Fibroblast of lung (primary cell): ENCODE data around the gene ANKMY1. TPM values are rescaled to one million over a fixed set of nuclear protein-coding genes. Genes with fewer than 3 reads are reported as not detected.

ENCODE experiments used
- DNase-seq, 2 donors: peaks; one replicate each; pipeline versions ENCODE4 v3.0.0 to v3.0.0-alpha.2; 2010; ENCODE audit warnings: low read depth in 2 of 2
- H2AFZ ChIP-seq: 2 replicates; pipeline ENCODE4 v1.5.1; 2012; ENCODE audit warnings: low read length, control low read depth, inconsistent platforms
- H3K27ac ChIP-seq: 2 replicates; pipeline ENCODE4 v1.5.1; 2011; ENCODE audit warnings: low read length, control low read depth; ENCODE audit not compliant: insufficient read depth
- H3K27me3 ChIP-seq: 2 replicates; pipeline ENCODE4 v1.5.1; 2011; ENCODE audit warnings: mild to moderate bottlenecking, low read length; ENCODE audit not compliant: control insufficient read depth, insufficient read depth
- H3K36me3 ChIP-seq: 2 replicates; pipeline ENCODE4 v1.5.1; 2011; ENCODE audit warnings: low read length; ENCODE audit not compliant: control insufficient read depth, insufficient read depth
- H3K4me1 ChIP-seq: 2 replicates; pipeline ENCODE4 v1.5.1; 2011; ENCODE audit warnings: low read length; ENCODE audit not compliant: control insufficient read depth, insufficient read depth; ENCODE audit errors: extremely low read depth
- H3K4me2 ChIP-seq: 2 replicates; pipeline ENCODE4 v1.5.1; 2011; ENCODE audit warnings: low read length, control low read depth; ENCODE audit not compliant: insufficient read depth; ENCODE audit errors: extremely low read depth
- H3K4me3 ChIP-seq, 4 experiments: fragments of 200-600 bp in 1 of 4; sonication (generic) in 1 of 4; replicated peaks in 1 of 4; 2 replicates each; pipeline ENCODE4 v1.5.1; 2011 to 2016; ENCODE audit warnings: low read length in 4 of 4, low read depth in 3 of 4, mild to moderate bottlenecking in 3 of 4, control low read depth in 2 of 4, inconsistent platforms in 1 of 4, mixed read lengths in 1 of 4; ENCODE audit not compliant: insufficient read depth in 1 of 4; ENCODE audit errors: control extremely low read depth in 1 of 4
- H3K79me2 ChIP-seq: 2 replicates; pipeline ENCODE4 v1.5.1; 2012; ENCODE audit warnings: mild to moderate bottlenecking, low read length, inconsistent platforms; ENCODE audit not compliant: control insufficient read depth, insufficient read depth
- H3K9ac ChIP-seq: 2 replicates; pipeline ENCODE4 v1.5.1; 2011; ENCODE audit warnings: mild to moderate bottlenecking, low read length, control low read depth; ENCODE audit not compliant: insufficient read depth
- H3K9me3 ChIP-seq: 2 replicates; pipeline ENCODE4 v1.5.1; 2012; ENCODE audit warnings: low read depth, low read length; ENCODE audit not compliant: control insufficient read depth, insufficient read depth
- H4K20me1 ChIP-seq: 2 replicates; pipeline ENCODE4 v1.5.1; 2011; ENCODE audit warnings: low read length; ENCODE audit not compliant: control insufficient read depth, insufficient read depth; ENCODE audit errors: extremely low read depth
- CTCF ChIP-seq, 2 donors: IDR thresholded peaks in 1 of 2; conservative IDR thresholded peaks in 1 of 2; 1 replicate in 1 of 2; 2 replicates in 1 of 2; pipeline ENCODE4 v1.5.1; 2011 to 2012; ENCODE audit warnings: low read length in 2 of 2, control low read depth in 1 of 2, inconsistent platforms in 1 of 2, low read depth in 1 of 2, mild to moderate bottlenecking in 1 of 2
- EZH2 ChIP-seq: IDR thresholded peaks from 2 replicates; pipeline ENCODE4 v1.5.1; 2012; ENCODE audit warnings: low read length, control low read depth, mild to moderate bottlenecking; ENCODE audit errors: missing control alignments
- polyA plus RNA-seq, 2 donors: library from polyadenylated mRNA; depleted of rRNA in 1 of 2; stranded (reverse) in 1 of 2; unstranded in 1 of 2; fragments of >200 nt; gene quantifications; 2 replicates each; pipeline ENCODE4 v1.2.1, GENCODE V29; 2011 to 2012; ENCODE audit warnings: missing spikeins in 1 of 2
- total RNA-seq: library from RNA; depleted of rRNA; stranded (reverse); fragments of >200 nt; gene quantifications from 2 replicates; pipeline ENCODE4 v1.2.1, GENCODE V29; 2014

The ANKMY1 gene
- total and polyA plus RNA-seq, 2 donors (not counting 1 experiment from before 2014, with no cell fraction given) = 2.8 to 7.4 TPM

- Histone ChIP-seq H3K4me3 (no peak overlapping the region), H4K20me1 (no peaks in the 10 kb centered on the region), H3K27me3 (peaks cover 2% of the 10 kb centered on the region), H3K36me3 (no peaks in the 10 kb centered on the region), H3K9me3 (no peaks in the 10 kb centered on the region), H3K4me1 (peaks cover 3% of the 10 kb centered on the region), H3K27ac (no peak overlapping the region), H3K79me2 (no peaks in the 10 kb centered on the region), H3K9ac (no peak overlapping the region), H3K4me2 (no peak overlapping the region), H2AFZ (no peak overlapping the region)
- TF ChIP-seq EZH2 = no peak
- TF ChIP-seq CTCF (conservative IDR thresholded peaks at IDR 0.05 in 1 of 2, IDR thresholded peaks at IDR 0.05 in 1 of 2; ENCODE audit: low read depth in 1 of 2, low read length in 2 of 2) = no peak
- no peak for DNase-seq
Measured at GRCh38 chr2:240520974-240521350, 36.8 kb downstream of the ANKMY1 start.

GRCh38 chr2:240520130-240520973, 37.4 kb downstream of the ANKMY1 start:
- H3K9ac ChIP-seq = no peak overlapping the region
- DNase-seq = no peak
- H3K79me2 ChIP-seq = no peaks in the 10 kb centered on the region
- no peaks in the 10 kb centered on the region for H3K9me3 ChIP-seq
- H4K20me1 ChIP-seq = no peaks in the 10 kb centered on the region
- no peaks in the 10 kb centered on the region for H3K36me3 ChIP-seq
- H3K27me3 ChIP-seq = peaks cover 2% of the 10 kb centered on the region
- H3K4me3 ChIP-seq = peak overlapping the region in 2 of 4 experiments; percentile 25 to 38
- H3K4me2 ChIP-seq = peak overlapping the region; percentile 87
- peaks cover 3% of the 10 kb centered on the region for H3K4me1 ChIP-seq
- H3K27ac ChIP-seq = no peak overlapping the region
- no peak overlapping the region for H2AFZ ChIP-seq
- no peak for TF ChIP-seq CTCF (conservative IDR thresholded peaks at IDR 0.05 in 1 of 2, IDR thresholded peaks at IDR 0.05 in 1 of 2; ENCODE audit: low read depth in 1 of 2, low read length in 2 of 2)
- peak; percentile 56 for TF ChIP-seq EZH2

- Histone ChIP-seq H3K9ac (no peak overlapping the region), H3K9me3 (no peaks in the 10 kb centered on the region), H3K79me2 (no peaks in the 10 kb centered on the region), H3K4me1 (peaks cover 3% of the 10 kb centered on the region), H3K27me3 (peaks cover 2% of the 10 kb centered on the region), H3K4me3 (peak overlapping the region in 3 of 4 experiments; percentile 25 to 38 (median 38)), H2AFZ (peak overlapping the region; percentile 67), H3K36me3 (no peaks in the 10 kb centered on the region), H4K20me1 (no peaks in the 10 kb centered on the region), H3K27ac (no peak overlapping the region), H3K4me2 (peak overlapping the region; percentile 87)
- TF ChIP-seq CTCF (conservative IDR thresholded peaks at IDR 0.05 in 1 of 2, IDR thresholded peaks at IDR 0.05 in 1 of 2; ENCODE audit: low read depth in 1 of 2, low read length in 2 of 2) = no peak
- TF ChIP-seq EZH2 = peak; percentile 7
- DNase-seq = peak; percentile 15 to 45
Measured at GRCh38 chr2:240519396-240520129, 38.2 kb downstream of the ANKMY1 start.
